ENCODE data around the gene MECP2.

Gene MECP2

DNA sequence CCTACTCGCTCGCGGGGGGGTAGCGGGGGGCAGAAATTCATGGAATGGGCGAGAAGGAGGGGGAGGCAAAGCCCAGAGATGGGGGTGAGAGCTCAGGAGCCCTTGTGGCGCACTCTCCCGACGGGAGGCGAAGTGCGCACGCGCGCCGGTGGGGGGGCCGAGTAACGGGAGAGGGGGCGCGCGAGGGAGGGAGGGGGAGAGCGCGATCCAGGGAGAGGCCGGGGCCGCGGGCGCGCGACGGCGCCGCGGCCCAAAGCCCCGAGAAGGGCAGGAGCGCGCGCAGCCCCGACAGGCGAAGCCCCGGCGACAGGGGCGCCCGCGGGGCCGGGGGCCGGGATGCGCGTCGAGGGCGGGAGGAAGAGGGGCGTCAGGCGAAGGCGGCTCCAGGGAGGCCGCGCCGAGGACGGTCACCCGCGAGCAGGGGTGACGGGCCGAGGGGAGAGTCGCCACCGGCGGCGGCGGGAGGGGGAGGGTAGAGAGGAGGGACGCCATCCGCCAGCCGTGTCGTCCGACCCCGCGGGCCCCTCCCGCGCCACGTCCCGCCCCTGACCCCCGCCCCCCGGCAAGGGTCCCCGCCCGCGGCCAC is 421 bp downstream of the MECP2 start:
- Histone ChIP-seq H3K9ac (peak overlapping the region; percentile 55; the same call in 1 of the 2 replicates), H3K79me2 (ENCODE audit: insufficient read depth, low read depth) (peaks cover 48% of the 10 kb centered on the region), H3K4me2 (peak overlapping the region; percentile 59), H4K20me1 (ENCODE audit: insufficient read depth) (no peaks in the 10 kb centered on the region), H3K27ac (peak overlapping the region; percentile 28; the same call in 1 of the 2 replicates), H3K27me3 (ENCODE audit: insufficient read depth, low read depth) (no peaks in the 10 kb centered on the region), H3K4me3 (IDR thresholded peaks at IDR 0.05; ENCODE audit: insufficient read depth, low read depth, low read length) (no peak overlapping the region), H3K36me3 (ENCODE audit: insufficient read depth) (no peaks in the 10 kb centered on the region), H3K4me1 (ENCODE audit: low read depth, poor library complexity, severe bottlenecking) (peaks cover 26% of the 10 kb centered on the region), H2AFZ (ENCODE audit: low read depth) (no peak overlapping the region)
- TF ChIP-seq, protein P1, sequence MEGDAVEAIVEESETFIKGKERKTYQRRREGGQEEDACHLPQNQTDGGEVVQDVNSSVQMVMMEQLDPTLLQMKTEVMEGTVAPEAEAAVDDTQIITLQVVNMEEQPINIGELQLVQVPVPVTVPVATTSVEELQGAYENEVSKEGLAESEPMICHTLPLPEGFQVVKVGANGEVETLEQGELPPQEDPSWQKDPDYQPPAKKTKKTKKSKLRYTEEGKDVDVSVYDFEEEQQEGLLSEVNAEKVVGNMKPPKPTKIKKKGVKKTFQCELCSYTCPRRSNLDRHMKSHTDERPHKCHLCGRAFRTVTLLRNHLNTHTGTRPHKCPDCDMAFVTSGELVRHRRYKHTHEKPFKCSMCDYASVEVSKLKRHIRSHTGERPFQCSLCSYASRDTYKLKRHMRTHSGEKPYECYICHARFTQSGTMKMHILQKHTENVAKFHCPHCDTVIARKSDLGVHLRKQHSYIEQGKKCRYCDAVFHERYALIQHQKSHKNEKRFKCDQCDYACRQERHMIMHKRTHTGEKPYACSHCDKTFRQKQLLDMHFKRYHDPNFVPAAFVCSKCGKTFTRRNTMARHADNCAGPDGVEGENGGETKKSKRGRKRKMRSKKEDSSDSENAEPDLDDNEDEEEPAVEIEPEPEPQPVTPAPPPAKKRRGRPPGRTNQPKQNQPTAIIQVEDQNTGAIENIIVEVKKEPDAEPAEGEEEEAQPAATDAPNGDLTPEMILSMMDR (conservative IDR thresholded peaks at IDR 0.05; ENCODE audit: low read depth, low read length) = no peak

DNA sequence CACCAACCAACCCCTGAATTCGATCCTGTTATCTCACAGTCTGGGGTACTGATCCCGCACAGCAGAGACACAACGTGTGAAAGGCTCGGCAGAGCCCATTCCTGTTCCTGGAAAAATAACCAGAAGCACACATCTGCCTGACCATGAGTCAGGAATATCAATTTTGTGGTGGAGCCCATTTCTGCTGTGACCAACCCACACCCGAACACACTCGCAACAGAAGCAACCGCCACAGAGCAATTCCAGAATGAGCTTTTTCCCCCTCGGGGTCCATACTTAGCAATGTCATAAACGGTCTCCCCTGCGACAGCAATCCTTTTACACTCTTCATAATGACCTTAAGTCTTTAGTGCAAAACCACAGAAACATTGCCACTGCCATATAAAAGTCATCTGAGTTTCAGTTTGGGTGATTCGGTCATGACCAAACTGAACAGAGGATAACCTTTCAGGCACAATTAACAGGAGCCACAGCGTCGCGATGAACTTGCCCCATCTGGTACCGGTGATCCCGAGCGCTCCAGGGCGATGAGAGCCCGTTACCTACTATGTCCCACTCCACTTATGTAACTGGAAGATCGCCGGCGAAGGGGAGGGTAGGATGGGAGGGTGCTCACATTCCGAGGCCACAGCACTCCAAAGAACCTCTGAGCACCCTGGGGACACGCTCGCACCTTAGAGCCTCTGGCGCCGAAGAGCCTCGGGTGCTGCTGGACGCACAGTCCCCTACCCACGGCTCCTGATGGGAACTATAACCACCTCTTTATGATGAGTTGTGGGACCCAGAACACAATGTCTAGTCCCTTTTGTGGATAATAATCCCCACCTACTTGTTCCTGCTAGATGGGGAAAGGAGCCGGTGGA is 1.1 kb downstream of the MECP2 start:
- no peaks in the 10 kb centered on the region for H4K20me1 ChIP-seq (ENCODE audit: insufficient read depth)
- H3K4me1 ChIP-seq (ENCODE audit: low read depth, poor library complexity, severe bottlenecking) = peaks cover 32% of the 10 kb centered on the region
- peak overlapping the region; percentile 55; the same call in 1 of the 2 replicates for H3K9ac ChIP-seq
- H3K27me3 ChIP-seq (ENCODE audit: insufficient read depth, low read depth) = no peaks in the 10 kb centered on the region
- TF ChIP-seq, protein P1 (conservative IDR thresholded peaks at IDR 0.05; ENCODE audit: low read depth, low read length) = no peak
- H2AFZ ChIP-seq (ENCODE audit: low read depth) = no peak overlapping the region
- peak overlapping the region; percentile 59 for H3K4me2 ChIP-seq
- peak overlapping the region; percentile 28; the same call in 1 of the 2 replicates for H3K27ac ChIP-seq
- H3K36me3 ChIP-seq (ENCODE audit: insufficient read depth) = no peaks in the 10 kb centered on the region
- no peak overlapping the region for H3K4me3 ChIP-seq (IDR thresholded peaks at IDR 0.05; ENCODE audit: insufficient read depth, low read depth, low read length)
- peaks cover 51% of the 10 kb centered on the region for H3K79me2 ChIP-seq (ENCODE audit: insufficient read depth, low read depth)

DNA sequence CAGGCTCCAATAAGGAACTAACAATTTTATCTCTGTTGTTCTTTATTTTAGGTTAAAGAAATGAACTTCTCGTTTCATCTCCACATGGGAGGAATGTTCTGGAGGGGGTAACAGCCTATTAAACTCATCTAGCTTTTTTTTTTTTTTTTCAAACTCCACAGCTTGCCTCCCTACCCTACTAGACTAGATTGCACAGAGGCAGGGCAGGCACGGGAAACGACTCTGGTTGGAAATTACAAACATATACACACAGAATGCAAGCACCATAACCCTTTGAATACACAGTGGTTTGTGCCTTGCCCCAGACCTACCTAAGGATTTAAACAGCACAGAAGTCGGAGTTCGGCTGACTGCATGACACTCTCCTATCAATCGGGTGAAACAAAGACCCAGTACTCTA is 2.7 kb downstream of the MECP2 start:
- no peak overlapping the region for H3K4me2 ChIP-seq
- TF ChIP-seq, protein P1 (conservative IDR thresholded peaks at IDR 0.05; ENCODE audit: low read depth, low read length) = no peak
- no peak overlapping the region for H3K27ac ChIP-seq
- no peak overlapping the region for H3K4me3 ChIP-seq (IDR thresholded peaks at IDR 0.05; ENCODE audit: insufficient read depth, low read depth, low read length)
- H3K36me3 ChIP-seq (ENCODE audit: insufficient read depth) = no peaks in the 10 kb centered on the region
- H3K4me1 ChIP-seq (ENCODE audit: low read depth, poor library complexity, severe bottlenecking) = peaks cover 32% of the 10 kb centered on the region
- H2AFZ ChIP-seq (ENCODE audit: low read depth) = no peak overlapping the region
- no peaks in the 10 kb centered on the region for H3K27me3 ChIP-seq (ENCODE audit: insufficient read depth, low read depth)
- H3K79me2 ChIP-seq (ENCODE audit: insufficient read depth, low read depth) = peaks cover 59% of the 10 kb centered on the region
- no peak overlapping the region for H3K9ac ChIP-seq
- no peaks in the 10 kb centered on the region for H4K20me1 ChIP-seq (ENCODE audit: insufficient read depth)

DNA sequence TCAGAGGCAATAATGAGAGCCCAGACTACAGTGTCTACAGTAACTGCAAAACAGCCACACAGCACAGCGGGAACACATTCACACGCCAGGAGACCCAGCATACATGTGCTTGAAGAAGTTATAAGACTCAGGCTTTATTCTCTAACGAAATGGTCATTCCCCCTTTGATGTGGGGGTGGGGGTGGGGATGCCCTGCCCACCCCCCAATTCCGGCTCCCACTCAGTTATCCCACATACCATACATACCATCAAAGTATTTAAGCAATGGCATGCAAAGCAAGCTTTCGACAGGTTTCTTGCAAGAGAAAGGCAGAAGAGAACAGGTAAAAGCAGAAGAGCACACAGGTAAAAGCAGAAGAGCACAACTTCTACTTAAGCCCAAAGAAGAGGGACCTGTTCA is 3.6 kb downstream of the MECP2 start:
- Histone ChIP-seq H3K9ac (no peak overlapping the region), H3K4me2 (no peak overlapping the region), H4K20me1 (ENCODE audit: insufficient read depth) (no peaks in the 10 kb centered on the region), H3K27me3 (ENCODE audit: insufficient read depth, low read depth) (no peaks in the 10 kb centered on the region), H3K36me3 (ENCODE audit: insufficient read depth) (no peaks in the 10 kb centered on the region), H3K27ac (no peak overlapping the region), H3K4me3 (IDR thresholded peaks at IDR 0.05; ENCODE audit: insufficient read depth, low read depth, low read length) (no peak overlapping the region), H3K4me1 (ENCODE audit: low read depth, poor library complexity, severe bottlenecking) (peaks cover 32% of the 10 kb centered on the region), H2AFZ (ENCODE audit: low read depth) (no peak overlapping the region), H3K79me2 (ENCODE audit: insufficient read depth, low read depth) (peaks cover 65% of the 10 kb centered on the region)
- TF ChIP-seq, protein P1 (conservative IDR thresholded peaks at IDR 0.05; ENCODE audit: low read depth, low read length) = no peak
